Measurements from ENCODE around the gene SCN9A.

- TF ChIP-seq POLR2AphosphoS5 (IDR thresholded peaks at IDR 0.05; ENCODE audit: low read depth, low read length) (no peak), FOXP2 (optimal IDR thresholded peaks at IDR 0.05; ENCODE audit: borderline replicate concordance, extremely low read depth, extremely low read length, insufficient read depth) (no peak), TAF1 (IDR thresholded peaks at IDR 0.05; ENCODE audit: borderline replicate concordance, insufficient read depth, low read length) (no peak)
Measured at GRCh38 chr2:166230724-166231070, 145.0 kb downstream of the SCN9A start.
